HepG2 (cell line): ENCODE results near the gene CYP19A1. TPM values are rescaled to one million over a fixed set of nuclear protein-coding genes. Genes with fewer than 3 reads are reported as not detected.

Experiments
- ATF7-NPFF ChIP-seq: sonication (generic); formaldehyde crosslinking; IDR thresholded peaks from 2 replicates; pipeline ENCODE4 v1.8.1; 2023; ENCODE audit warnings: mild to moderate bottlenecking, low read depth, missing genetic modification reagents, moderate library complexity
- BRCA1 ChIP-seq: sonication (generic); formaldehyde crosslinking; IDR thresholded peaks from 2 replicates; pipeline ENCODE4 v1.4.0; 2020; ENCODE audit warnings: missing genetic modification reagents
- KLF16 ChIP-seq, 2 experiments: sonication (generic) in 1 of 2; formaldehyde crosslinking in 1 of 2; IDR thresholded peaks; 2 replicates each; pipeline versions ENCODE4 v1.6.1 to v1.8.0; 2016 to 2023; ENCODE audit warnings: missing genetic modification reagents in 2 of 2, missing compliant biosample characterization in 1 of 2
- PAX8 ChIP-seq: sonication (generic); formaldehyde crosslinking; IDR thresholded peaks from 2 replicates; pipeline ENCODE4 v1.8.0; 2022; ENCODE audit warnings: mild to moderate bottlenecking, missing genetic modification reagents, borderline replicate concordance
- ZBTB46 ChIP-seq: sonication (generic); formaldehyde crosslinking; IDR thresholded peaks from 2 replicates; pipeline ENCODE4 v1.4.0; 2020; ENCODE audit warnings: mild to moderate bottlenecking, missing genetic modification reagents, borderline replicate concordance
- ZNF142 ChIP-seq: sonication (generic); formaldehyde crosslinking; IDR thresholded peaks from 2 replicates; pipeline ENCODE4 v1.4.0; 2020; ENCODE audit warnings: missing genetic modification reagents
- ZNF713 ChIP-seq: sonication (generic); formaldehyde crosslinking; IDR thresholded peaks from 2 replicates; pipeline ENCODE4 v1.4.0; 2020; ENCODE audit warnings: mild to moderate bottlenecking, missing genetic modification reagents
- polyA plus RNA-seq, 8 experiments: library from polyadenylated mRNA; depleted of rRNA in 3 of 8; stranded (reverse) in 7 of 8; unstranded in 1 of 8; fragments of >200 nt; fragmentation: Illumina TruSeq in 4 of 8; extraction: Trizol in 4 of 8; gene quantifications; 2 replicates each; pipeline versions ENCODE4 v1.2.1 to v1.2.3, GENCODE V29; 2011 to 2016; ENCODE audit warnings: low read depth in 4 of 8, missing spikeins in 1 of 8, mixed read lengths in 1 of 8; ENCODE audit not compliant: insufficient read depth in 1 of 8
- total RNA-seq, 5 experiments: library from RNA; depleted of rRNA; stranded (reverse); fragments of >200 nt; fragmentation: Illumina TruSeq; extraction: Trizol; gene quantifications; 2 replicates each; pipeline ENCODE4 v1.2.3, GENCODE V29; 2016; ENCODE audit warnings: low read depth in 1 of 5

Gene CYP19A1
- total and polyA plus RNA-seq, 2 of the 13 experiments (the other 11 are each of a cell fraction or from before 2014, with no cell fraction given) = 10.9 to 23.0 TPM

- no peak for TF ChIP-seq ZBTB46 (CRISPR knock-in tag)
- TF ChIP-seq BRCA1 (CRISPR knock-in tag) = no peak
- TF ChIP-seq KLF16 (CRISPR knock-in tag; IDR thresholded peaks at IDR 0.05) = no peak
- no peak for TF ChIP-seq PAX8
- TF ChIP-seq ZNF713 = no peak
- no peak for TF ChIP-seq ATF7-NPFF
- no peak for TF ChIP-seq ZNF142 (CRISPR knock-in tag)
Observed at GRCh38 chr15:51307811-51308210, 30.6 kb downstream of the CYP19A1 start (continued).
